HG03469 (cell line): Measurements from ENCODE around the gene CALCR.
"Not testable (repeated sequence)": the region's sequence is repeated elsewhere in the genome, so short reads cannot be mapped to it uniquely, and the experiment has no call there.

Source experiments
- ATAC-seq: cut with Tn5 transposase; IDR thresholded peaks from one replicate; pipeline ENCODE4 v1.9.1; 2021; ENCODE audit warnings: mild to moderate bottlenecking, moderate library complexity, moderate number of reproducible peaks; ENCODE audit not compliant: unreplicated experiment

The CALCR gene

DNA sequence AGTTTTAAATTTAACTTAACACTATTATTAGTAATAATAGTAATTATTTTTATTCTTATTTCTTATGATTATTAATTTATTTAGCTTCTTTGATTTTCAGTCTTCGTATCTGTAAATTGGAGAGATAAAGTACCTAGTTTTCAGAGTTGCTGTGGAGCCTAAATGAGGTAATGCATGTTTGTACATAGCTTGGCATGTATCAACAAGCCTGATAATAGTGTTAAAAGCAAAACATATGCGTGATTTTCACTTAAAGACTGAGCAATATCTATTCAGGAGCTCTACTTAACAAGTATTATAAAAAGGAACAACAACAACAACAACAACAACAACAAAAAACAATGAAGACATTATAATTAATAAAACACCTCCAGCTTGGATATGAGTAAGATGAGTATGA lies 12.4 kb downstream of the CALCR start:
- ATAC-seq, result no peak

DNA sequence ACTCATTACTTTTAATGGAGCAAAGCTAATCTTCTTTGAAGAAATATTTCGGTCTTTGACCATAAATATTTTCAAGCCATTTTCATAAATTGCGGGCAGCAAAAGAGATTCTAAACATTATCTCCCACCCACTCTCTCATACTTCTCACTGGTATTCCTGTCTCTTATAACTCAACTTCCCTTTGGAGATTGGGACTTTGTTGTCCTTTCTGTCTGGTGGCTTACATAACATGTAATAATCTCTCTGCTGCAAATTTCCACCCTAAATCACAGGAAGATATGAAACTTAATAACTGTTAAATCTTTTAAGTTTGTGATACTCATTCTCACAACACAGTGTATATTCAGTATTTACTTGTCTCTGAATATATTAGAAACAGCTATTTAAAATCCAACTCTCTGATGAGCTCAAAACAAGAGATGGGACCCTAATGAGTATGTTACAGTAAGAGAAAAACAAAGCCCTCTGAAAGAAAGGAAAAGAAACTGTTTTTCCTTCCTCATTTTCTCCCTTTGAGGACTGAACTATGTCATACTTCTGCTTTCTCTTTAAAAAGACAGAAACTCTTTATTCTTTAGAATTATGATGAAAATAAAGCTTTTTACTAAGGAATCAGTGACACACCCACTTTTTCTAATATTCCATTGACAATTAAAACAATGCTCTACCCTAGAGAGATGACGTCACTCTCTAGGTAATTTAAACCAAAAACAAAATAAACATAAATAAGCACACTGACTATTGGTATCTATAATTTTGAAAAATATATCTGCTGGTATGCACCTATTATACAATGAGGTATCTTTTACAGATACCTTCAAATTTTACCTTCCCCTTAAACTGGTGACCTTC lies 14.7 kb downstream of the CALCR start:
- ATAC-seq, result no peak

DNA sequence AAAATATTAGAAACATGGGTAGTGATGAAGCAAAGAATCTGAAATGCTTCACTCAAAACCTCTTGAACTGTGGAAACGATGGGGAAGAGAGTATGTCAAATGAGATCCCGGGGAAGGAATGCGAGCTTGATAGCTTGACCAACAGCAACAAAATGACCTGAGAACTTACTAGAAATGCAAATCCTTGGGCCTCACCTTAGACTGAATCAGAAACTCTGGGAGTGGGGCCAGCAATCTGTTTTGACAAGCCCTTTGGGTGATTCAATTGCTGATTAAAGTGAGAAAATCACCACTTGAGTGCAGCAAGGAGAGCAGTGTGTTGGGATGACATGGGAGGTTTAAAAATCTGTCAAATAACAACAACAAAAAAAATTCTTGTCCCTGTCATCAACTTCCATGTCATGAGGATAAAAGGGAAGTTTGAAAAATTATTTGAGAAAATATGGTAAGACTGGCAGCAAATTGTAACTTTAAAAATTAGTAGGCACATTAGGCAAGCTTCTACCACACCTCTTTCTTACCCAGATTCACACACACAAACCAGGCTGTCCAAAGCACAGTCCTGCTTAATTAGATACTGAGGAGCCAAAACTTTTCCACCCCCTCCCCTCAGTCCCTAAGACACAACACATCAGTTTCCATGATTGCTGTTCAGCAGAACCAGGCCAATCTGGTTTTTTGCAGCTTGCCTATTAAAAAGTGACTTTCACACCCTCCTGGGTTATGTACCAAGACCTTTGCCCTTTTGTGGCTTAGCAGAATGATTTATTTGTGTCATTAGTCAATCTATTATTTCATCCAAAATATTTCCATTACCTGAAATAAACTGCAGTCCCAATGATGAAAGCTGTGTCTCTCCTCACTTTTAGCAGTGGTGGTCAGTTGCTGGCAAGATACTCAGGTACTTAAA lies 15.6 kb downstream of the CALCR start:
- ATAC-seq, result no peak

DNA sequence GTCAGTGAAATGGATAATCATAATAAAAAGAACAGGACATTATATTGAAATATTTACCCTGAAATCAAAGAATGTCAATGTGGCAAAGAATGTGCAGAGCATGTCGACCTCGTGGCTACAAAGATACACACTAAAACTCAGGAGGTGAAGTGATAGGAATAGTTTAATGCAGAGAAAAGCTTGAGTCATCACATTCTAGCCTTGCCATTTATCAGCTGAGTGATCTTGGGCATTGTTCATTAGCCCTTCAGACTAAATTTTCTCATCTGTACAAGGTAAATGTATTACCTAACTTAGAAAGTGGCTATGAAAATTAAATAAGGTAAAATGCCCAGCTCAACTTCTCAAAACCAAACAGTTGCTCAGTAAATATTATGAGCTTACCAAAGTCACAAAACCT lies 22.6 kb downstream of the CALCR start:
- no peak for ATAC-seq

DNA sequence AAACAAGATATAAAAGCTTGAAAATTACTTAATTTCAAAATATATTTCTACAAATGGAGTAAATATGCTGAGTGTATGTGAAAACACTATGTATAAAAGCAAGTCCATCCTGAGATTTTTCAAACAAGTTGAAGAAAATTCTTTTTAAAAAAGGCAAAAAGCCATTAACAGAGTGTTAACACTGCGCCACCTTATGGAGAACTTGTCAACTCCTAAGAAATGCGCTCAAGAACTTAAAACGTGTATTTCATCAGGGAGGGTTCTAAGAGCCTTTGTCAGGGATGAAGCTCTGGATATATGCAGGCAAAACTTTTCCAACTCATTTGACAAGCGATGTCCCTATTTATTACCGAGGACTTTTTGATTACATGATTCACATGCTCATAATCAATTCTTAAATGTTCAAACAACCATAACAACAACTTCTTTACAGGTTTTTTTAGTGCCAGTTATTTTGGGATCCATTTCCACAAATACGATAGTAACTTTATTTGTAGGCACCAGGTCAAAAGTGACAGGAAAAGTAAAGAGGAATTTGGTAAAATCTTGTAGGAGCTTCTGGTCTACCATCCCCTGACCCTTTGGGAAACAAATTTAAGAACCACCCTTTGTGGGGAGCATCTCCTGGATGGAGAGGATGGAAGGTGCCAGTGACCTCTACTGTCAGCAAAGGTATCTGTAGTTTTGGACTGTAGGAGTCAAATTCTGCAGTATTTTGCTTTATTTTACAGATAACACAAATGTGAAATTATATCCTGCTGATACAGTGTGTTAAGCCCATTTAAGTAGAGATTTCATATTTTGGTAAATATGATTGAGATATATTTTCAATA lies 23.2 kb downstream of the CALCR start:
- ATAC-seq, result no peak

DNA sequence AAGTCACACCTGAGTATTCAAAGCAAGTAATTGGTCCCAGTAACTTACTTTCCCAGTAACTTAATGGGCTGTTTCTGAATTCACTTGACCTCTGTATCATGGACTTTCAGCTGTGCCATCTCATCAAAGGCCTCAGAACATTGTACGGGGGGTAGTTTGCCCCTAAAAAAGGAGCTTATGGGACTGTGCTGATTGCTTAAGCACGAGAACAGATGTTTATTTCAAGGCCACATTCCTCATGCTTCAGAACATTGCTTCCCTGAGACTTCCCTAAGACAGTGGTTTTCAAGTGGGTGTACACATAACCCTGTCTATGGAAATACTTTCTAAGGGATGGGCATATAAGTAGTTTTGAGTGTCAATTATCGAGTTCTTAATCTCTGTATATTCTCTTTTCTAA lies 26.8 kb downstream of the CALCR start:
- ATAC-seq, result no peak

DNA sequence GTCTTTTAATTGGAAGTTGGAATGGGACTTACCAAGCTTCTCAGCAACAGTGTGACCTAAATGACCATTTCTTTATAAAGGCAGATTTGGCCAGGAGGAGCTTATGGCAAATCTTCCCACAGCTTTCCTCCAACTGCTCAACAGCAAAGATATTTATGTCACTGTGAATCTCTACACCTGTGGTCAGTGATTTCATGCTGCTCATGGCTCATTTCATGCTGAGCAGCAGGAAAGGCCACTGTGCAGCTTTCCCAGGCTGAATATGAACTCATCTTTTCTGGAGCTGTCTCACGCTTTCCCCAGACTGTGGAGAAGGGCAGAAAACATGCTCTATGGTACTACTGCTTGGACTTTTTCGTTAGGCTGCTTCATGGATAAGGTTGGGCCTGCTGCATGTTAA lies 29.8 kb downstream of the CALCR start:
- ATAC-seq, result no peak

DNA sequence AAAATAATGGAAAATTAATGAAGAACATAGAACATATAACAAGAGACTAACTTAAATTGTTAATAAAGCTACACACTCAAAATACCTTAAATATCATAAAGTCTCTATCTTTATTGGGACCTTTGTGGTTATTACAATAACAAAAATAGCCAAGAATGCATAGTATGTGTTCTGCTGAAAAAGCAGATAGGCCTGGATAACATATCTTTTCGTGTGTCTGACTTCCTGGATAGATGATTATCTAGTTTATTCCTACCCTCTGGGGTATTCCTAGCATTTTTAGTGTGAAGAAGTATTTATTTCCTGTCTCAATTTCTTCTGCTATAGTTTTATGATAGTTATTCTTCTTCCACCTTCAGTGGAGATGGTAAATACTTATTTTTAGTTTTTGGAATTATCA lies 36.5 kb downstream of the CALCR start:
- ATAC-seq, result no peak

DNA sequence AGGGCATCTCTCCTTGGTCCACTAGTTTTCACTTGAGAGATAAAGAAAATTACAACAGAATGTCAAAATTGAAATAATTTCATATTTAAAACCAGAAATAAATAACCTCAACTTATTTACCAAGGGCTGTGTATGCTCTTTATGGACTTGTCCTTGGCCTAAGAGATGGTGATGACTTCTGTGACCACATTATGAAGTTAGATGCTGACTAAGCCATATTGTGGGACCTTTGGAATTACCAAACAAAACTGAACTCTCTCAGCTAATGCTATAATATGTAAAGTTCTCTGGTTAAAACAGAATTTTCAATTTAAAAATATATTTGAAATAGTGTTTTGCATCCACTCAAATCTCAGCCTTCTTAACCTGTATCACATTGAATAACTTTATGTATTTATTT lies 38.9 kb downstream of the CALCR start:
- ATAC-seq, result no peak

DNA sequence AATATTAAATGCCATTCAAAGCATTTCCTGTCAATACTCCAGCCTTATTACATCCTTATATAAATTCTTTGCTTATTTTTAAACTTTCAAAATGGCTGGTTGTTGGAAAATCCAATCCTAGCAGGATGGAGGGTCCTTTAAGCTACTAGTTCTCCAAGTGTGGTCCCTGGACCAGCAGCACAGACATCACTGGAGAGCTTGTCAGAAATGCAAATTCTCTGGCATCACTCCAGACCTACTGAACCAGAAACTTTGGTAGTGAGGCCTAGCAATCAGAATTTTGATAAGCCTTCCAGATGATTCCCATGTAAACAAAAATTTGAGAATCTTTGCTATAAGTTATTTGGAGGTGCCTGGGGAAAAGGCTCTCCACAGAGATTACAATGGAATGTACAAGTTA lies 43.8 kb downstream of the CALCR start:
- no peak for ATAC-seq

DNA sequence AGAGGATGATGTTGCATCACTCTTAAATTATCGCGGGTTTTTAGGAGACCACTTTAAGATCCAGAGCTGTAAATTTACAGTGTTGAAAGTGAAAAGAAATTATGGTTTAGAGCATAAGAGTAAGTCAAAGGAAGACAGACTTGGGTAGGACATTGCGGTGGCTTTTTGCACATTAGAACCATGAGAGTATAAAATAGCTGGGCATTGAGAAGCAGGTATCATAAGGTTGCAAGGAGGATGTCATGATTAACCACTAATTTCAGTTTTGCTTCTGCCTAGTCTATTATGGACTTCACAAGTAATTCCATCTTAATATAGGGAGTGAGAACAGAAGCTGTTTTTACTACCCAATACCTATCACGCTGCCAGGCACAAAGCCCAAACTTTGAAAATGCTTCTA lies 57.7 kb downstream of the CALCR start:
- ATAC-seq, result no peak

DNA sequence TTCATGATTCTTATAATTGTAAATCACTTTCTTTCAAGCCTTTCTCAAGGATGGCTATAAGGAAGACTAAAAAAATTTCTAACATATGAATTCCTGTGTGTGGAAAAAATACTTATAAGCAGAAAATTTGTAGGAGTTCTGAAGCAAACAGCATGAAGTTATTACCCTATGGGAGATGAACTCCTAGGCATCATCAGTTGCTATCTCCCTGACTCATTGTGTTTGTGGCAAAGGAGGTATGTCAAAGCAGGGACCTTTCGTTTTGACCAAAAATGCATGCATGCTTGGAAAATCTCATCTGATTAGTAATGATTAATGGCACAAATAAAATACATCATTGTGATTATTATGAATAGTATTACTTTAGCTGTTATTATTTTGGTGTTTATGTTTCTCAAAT lies 59.4 kb downstream of the CALCR start:
- no peak for ATAC-seq

DNA sequence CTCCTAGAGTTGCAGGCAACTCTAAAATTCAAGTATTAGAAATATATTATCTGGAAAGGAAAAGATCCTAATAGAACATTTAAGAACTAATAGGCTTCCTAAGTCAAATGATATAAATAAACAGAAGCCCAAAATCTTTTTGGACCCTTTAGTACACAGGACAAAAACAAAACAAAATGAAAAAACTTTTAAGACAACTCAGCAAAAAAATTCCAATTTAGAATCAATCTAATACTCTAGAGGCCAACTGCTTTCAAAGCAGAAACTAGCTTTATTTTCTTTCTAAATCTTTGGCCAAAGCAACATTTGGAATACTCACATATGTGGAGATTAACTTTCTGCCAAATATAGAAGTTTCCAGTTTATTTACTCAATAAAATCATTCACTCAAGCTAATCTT lies 65.2 kb downstream of the CALCR start:
- ATAC-seq, result no peak

DNA sequence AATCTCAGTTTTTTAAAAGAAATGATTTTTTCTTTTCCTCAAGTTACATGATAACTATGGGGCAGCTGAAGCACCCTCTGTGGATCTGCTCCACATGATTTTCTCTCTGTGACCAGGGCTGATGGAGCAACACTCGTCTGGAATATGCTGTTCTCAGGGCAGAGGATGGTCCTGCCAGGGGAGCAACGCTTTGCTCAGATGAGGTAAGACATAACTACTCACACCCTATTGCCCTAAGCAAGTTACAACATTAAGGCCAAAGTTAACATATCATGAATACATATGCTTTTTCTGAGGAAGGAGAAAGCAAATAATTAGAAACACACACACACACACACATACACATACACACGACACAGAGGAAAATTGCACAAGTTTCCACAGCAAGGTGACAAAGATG lies 71.4 kb downstream of the CALCR start:
- no peak for ATAC-seq

DNA sequence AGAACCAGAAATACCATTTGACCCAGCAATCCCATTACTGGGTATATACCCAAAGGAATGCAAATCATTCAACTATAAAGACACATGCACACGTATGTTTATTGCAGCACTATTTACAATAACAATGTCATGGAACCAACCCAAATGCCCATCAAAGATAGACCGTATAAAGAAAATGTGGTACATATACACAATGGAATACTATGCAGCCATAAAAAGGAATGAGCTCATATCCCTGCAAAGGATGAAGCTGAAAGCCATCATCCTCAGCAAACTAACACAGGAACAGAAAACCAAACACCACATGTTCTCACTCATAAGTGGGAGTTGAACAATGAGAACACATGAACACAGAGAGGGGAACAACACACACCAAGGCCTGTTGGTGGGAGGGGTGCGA lies 82.7 kb downstream of the CALCR start:
- ATAC-seq, result not testable (repeated sequence)

DNA sequence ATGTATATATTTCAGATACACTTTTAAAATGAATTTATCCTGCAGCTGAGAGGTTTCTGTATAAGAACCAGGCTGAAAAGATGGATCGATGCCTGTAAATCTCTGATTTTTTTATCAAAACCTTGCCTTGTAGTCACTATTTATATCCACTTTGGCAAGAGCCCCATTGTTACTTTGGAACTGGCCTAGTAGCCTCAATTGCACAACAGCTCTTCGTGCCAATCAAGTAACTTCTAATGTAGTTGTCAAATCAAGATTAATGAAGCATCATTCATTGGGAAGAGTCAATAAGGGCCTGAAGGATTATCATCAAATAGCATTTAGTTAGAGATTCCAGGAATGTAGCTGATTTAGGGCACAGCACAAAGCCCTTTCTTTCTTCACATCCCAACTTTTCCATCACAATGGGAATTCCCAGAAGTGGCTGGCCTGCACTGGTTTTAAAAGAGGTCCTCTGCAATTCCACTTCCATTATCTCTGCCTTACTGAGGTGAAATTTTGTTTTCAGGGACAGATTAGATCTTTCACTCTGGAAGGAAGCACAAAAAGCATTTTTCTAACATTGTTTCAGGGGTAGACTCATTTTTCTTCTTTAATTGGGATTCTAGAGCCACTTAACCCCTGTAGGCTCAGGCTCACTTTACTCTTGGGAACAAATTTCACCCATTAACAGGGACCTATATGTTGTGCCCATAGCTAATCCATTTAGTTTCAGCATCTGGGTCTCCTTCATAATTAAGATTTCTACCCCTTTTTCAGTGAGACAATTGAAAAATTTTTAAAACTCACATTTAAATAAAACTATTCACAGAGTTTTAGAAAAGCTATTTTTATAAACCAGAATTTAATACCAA lies 97.8 kb downstream of the CALCR start:
- no peak for ATAC-seq

DNA sequence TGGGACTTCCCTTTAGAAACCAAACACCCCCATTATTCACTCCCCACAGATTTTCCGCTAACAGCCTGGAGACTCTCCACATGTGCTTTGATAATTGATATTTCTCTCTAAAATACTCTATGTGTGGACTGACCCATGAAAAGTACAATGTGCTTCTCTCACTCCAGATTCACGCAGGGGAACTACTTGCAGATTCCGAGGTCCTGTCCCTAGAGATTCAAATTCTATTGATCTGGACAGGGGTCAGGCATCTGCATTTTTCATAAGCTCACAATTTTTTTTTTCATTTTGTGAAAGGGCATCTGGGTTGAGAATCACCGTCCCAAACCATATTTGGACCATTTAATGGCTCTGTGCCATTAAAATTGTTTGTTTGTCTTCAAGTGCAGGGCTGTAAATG lies 98.7 kb downstream of the CALCR start:
- no peak for ATAC-seq

DNA sequence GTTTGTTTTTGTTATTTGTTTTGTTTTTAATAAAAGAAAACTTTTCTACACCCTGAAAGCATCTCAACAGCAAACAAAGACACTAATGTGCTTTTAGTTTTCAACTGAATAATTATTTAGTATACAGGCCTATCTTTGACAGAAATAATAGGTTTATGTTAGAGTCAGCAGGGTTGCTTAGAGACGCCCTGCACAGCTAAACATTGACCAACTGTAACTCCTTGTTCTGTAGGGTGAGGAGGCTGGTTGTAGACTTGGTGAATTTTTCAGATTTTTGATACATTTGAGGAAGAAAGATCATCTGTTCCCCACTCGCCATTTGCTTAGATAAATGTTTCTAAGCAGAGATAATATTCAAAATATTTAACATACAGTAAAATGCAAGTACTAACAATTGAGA lies 103.1 kb downstream of the CALCR start:
- ATAC-seq, result no peak

DNA sequence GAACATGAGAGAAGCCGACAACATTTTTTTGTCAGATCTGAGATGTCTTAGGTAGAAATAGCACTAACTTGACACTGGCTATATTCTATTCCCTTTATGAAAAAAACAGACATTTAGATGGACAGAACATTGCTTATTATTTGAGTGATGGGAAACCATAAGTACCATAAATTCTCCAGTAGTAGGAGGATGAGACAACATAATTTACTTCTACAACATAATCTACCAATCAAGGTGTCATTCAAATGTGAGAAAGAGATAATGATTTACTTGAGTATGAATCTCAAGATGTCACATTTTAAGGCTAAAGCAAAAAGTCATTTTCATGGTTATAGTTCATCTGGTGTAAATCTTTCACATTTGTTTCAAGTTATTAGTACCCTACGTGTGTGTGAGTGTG lies 110.8 kb downstream of the CALCR start:
- no peak for ATAC-seq

DNA sequence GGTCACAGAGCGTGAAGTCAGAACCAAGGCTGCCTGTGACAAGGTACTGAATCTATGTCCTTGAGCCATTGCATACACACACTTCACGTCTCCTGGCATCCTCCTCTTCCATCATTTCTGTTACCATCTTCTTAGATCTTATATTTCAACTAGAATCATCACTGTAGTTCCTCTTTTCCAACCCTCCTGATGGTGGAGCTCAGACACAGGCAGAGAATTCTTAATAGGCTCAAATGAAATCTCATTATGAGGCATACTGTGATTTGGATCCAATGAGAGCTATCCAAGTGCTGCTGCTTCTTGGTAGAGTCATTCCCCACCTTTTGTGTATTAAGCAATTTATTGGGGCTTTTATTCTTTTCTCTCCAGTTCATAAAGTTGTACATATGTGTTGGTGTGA lies 113.2 kb downstream of the CALCR start:
- no peak for ATAC-seq
